HG03460 (cell line): ENCODE measurements around the gene ZNF366.

Experiments used
- ATAC-seq: cut with Tn5 transposase; IDR thresholded peaks from one replicate; pipeline ENCODE4 v1.9.1; 2021; ENCODE audit not compliant: unreplicated experiment

The ZNF366 gene

DNA sequence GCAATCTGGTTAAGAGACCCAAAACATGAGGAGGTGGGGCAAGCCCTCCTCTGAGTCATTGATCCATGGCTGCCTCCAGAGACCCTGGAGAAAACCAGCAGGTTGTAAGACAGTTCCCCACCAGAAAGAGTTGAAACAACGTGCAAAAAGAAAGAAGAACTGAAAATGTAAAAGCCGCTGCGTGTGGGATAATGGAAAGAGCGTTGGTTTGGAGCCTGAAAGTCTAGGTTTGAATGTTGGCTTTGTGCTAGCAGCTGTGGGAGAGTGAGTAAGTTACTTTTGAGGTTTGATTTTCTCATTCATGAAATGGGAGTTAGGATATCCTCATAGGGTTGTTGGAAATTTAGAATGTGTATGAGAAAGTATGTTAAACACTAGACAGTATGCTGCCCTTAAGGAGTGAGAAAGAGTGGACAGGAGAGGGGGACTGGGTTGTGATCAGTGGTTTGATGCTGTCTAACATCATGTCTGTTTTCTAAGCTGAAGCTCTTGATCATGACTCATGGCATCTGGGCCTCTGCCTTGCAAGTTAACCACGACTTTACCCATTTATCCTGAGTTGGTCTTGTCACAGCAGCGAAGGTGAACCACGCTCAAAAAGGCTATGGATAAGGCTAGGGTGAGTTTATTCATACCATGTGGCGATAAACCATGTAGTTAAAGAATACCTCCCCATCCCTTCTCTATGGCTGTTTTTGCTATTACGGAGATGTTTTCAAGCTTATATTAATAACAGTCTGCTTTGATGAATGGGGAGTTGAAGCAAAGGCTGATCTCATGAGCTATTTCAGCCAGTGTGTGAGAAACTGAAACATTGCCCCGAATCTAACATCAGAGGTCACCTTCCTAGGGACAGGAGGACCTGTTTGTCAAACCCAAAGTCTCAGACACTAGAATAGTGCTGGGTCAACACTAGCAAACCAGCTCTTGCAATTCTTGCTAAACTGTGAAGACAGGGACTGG is 41.3 kb downstream of the ZNF366 start:
- peak; percentile 68 for ATAC-seq

DNA sequence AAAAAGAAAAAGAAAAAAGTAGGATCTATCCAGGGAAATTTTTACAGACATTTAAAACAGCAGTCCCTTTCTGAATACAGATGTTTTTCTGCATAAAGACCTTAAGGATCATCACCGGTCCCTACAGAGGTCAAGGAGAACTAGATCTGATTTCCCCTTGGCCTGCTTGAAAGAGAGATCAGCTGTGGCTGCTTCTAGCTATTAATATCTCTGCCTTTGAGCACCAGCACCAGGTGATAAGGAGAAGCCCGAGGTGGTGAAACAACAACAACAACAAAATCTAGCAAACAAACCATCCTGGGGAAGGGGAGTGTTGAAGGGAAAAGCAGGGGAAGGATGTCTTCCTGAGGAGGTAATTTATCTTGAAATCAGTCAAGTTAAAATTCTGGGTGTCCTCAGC is 42.1 kb downstream of the ZNF366 start:
- ATAC-seq, result peak; percentile 29

DNA sequence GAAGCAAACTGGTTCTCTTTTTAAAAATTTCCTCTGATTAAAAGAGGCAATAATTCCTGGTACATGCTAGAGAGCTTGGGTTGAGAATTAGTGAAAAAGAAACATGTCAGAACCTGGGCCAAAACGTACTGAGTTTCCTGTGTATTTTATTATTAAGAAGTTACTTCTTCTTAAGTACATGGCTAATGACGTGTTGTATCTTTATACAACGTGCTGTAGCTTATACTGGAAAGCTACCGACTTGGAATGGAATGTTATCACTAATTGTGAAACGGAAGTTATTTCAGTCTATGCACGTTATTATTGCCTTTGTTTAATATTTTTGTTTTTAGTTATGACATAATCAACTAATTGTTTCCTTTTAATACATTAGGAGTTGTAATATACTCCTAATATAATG is 43.1 kb downstream of the ZNF366 start:
- ATAC-seq, result no peak

DNA sequence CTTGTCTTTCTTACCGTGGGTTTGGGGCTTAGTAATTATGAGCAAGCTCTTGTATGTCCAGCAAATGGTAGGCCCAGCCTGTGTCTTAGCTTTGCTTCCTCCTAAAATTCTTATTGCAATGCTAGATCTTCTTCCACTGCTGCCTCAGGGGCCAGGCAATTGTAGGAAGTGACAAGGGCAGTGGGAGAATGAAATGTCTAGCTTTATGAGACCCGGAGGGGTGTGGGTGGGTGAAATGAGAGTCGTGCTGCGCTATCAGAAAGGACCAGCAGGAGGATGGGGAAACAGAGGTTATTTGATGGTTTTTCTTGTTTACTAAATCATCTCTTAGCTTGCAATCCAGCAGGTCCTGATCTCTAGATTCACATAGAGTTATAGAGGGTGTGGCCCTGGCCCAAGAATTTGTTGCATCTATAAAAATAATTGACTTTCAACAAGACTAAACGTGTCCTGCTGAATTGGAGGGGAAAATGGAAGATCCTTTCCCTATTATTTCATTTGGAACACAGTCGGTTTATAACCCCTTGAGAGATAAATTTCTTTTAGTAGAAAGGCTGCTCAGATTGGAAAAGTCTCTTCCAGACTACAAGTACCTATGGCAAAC is 43.7 kb downstream of the ZNF366 start:
- ATAC-seq, result no peak

DNA sequence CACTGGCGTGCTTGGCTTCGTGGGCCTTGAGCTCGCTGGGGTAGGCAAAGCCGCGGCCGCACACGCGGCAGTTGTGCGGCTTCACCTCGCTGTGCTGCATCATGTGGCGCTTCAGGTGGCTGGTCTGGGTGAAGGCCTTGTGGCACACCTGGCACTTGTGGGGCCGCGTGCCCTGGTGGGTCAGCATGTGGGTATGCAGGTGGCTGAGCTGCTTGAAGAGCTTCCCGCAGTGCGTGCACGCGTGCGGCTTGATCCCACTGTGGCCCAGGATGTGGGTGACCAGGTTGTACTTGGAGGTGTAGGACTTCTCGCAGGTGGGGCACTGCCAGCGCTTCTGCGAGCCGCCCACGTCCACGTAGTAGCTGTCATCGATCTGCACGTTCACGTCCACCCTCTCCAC is 46.8 kb downstream of the ZNF366 start:
- ATAC-seq, result no peak

DNA sequence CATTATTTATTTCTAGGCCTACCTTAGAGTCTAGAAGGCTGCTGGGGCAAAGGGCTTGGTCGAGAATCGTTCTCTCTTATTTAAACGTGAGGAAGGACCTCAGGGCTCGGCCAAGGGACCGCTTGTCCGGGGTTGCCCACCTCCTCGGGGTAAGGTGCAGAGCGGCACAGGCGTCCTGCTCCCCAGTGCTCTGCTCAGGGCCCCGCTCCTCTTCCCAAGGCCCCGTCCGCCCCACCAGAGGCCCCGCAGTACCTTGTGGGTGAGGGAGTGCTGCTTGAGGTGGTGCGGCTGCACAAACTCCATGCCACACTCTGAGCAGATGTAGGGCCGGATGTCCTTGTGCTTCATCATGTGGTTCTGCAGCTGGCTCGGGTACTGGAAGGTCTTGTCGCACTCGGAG is 47.3 kb downstream of the ZNF366 start:
- ATAC-seq, result no peak

DNA sequence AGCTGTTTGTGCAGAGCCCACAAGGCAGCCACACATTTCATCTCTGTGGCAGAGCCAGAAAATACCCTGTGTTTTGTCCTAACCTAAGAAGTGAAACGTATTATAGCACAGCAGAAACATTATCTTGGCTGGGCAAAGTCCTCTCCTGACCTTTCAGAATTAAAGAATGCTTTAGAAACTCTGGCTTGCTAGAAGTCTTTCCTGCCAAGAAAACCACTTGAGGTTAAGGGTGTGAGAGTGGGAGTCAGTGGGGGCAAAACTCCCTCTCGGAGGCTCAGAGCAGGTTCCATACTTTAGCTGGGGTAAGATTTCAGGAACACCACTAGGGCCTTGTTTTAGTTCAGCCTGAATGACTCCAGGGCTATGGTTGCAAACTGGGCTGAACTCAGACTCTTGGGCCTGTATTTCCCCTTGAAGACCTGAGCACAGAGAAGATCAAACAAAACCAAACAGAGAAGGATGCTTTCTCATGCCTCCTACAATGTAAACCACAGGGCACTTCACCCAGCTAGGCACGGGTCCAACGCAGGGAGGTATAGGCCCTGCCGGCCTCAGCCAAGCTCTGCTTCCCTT is 48.0 kb downstream of the ZNF366 start:
- ATAC-seq, result no peak

DNA sequence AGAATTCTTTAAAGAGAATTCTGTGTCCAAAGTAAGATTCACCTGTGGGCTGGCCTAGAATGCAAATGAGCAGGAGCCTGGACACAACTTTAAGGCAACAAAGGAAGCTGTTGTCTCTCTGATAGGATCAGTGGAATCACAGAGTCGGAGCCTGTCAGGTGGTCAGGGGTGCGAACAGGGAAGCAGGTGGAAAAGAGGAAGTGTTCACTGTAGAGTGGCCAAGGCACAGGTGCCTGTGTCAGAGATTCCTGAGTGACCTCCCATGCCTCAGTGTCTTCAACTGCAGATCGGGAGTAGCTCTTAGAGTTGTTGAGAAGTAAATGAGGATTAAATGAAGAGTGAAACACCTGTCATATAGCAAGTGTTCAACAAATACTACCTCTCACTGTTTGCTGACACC is 48.8 kb downstream of the ZNF366 start:
- ATAC-seq, result no peak

DNA sequence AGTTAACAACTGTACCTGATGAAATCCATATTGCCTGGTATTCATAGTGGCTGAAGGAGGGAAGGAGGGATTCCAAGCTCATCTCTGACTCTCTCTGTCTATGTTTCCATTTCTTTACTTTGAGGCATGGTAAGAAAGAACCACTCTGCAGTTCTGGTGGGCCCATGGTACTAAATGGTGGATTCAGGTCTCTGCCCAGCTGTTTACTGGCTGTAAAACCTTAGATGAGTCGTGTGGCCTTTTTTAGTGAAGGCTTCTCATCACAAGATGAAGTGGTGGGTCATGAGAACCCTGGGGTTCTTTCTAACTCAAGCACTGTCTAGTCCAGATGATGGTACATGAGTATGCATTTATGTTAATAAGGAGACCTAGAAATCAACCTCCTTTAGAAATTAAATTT is 49.7 kb downstream of the ZNF366 start:
- ATAC-seq, result no peak

DNA sequence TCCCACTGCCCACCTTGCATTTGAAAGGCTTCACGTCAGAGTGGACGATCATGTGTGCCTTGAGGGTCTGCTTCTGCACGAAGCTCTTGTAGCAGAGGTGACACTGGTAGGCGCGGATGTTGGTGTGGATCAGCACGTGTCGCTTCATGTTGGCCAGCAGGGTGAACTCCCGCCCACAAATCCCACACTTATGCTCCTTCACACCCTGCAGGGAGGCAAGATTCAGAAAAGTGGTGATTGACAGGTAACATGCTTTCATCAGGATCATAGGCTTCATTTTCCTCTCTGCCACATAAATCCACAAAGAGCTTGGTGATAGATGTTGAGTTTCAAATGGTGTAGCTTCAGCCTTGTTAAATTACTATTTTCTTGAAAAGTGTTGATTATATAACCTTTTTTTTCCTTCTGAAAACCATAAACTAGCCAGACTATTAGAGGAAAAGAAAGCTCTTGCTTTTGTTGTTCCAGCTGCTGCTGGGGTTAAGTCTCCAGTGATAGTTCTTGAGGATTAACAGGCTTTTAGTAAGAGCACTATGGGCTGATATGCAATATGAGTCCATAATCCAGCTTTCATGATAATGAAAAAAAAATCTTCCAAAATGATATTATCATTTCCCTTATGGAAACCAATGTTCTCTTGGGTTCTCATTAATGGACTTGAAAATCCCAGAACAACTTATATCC is 50.7 kb downstream of the ZNF366 start:
- no peak for ATAC-seq

DNA sequence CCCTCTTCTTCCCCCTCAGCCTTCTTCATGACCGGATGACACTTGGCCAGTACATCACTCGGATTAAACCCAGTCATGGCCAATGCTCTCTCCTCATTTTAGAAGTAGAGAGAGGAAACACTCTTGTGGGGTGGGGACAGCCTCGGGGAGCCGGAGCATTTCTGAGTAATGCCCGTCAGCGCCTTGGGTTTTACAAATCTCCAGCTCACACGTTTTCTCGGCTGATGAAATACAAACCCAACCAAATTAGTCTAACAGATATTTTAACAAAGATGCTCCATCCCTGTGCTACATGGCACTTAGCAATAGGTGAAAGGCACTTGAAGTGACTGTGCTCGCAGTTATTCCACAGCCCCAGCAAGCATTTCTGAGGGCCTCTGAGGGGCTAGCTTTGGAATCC is 51.7 kb downstream of the ZNF366 start:
- ATAC-seq, result no peak

DNA sequence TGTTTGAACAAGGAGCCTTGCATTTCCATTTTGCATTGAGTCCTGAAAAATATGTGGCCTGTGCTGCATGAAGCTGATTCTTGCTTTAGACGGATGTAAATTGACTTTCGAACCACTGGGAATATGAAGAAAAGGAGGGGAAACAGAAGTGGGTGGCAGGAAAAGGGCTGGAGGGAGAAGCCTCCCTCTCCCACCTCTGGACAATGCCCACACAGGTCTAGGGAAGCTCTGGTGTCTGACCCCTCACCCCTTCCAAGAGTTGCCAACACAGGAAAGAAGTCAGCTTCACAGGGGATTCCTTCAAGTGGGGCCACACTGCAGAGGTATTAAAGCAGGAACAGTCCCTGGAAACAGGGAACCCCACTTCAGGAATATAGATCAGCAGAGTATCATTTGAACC is 52.2 kb downstream of the ZNF366 start:
- no peak for ATAC-seq

DNA sequence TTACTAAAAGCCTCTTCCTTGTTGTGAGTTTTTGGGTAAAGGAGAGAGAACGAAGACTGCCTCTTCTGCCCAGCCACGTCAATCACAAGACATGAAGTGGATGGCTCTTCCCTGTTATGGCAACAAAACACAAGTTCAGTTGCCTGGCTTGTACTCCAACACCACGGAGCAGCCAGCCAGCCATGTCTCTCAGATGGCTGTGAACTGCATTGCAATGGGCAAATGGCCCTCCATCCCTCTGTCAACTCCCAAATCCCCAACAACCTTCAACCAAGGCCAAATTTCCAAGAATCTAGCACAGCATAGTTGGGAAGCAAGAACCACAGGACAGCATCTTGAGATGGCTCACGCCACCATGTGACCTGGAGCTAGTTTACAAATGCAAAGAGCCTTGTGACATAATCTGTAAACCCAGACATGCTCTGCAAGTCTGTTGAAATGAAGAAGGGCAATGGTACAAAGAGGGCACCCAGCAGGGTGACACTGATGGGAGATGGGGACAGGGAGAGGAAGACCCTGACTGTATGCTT is 53.9 kb downstream of the ZNF366 start:
- no peak for ATAC-seq

DNA sequence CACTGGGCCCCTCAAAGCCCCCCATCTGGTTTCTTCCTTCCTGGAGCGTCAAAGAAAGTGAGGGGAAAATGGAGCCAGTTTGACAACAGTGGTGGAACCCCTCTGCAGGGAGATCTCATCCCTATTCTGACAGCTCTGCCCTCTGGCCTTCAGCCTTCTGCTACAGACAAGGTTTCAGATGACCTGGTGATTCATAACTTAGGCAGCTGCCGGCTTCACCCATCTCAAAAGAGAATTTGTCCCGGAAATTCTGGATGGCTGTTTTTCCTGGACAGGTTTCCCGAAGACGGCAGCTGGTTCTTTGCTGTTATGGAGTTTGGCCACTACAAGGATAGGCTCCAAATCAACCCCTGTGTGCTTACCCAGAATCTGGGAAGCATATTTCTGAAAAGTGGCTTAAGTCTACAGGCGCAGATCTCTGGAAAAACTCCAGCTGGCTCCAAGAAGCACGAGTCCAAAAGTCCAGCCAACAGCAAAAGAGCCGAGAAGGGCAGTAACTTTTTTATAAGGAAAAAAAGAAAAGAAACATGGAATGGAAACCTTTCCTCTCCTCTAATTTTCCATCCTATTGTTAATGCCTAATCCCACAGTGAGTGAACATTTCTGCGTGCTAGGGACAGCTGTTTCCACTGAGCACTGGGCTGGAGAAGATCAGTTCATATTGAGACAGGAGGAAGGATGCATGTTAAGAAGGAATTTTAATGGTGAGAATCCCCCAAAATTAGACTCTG is 54.5 kb downstream of the ZNF366 start:
- no peak for ATAC-seq

DNA sequence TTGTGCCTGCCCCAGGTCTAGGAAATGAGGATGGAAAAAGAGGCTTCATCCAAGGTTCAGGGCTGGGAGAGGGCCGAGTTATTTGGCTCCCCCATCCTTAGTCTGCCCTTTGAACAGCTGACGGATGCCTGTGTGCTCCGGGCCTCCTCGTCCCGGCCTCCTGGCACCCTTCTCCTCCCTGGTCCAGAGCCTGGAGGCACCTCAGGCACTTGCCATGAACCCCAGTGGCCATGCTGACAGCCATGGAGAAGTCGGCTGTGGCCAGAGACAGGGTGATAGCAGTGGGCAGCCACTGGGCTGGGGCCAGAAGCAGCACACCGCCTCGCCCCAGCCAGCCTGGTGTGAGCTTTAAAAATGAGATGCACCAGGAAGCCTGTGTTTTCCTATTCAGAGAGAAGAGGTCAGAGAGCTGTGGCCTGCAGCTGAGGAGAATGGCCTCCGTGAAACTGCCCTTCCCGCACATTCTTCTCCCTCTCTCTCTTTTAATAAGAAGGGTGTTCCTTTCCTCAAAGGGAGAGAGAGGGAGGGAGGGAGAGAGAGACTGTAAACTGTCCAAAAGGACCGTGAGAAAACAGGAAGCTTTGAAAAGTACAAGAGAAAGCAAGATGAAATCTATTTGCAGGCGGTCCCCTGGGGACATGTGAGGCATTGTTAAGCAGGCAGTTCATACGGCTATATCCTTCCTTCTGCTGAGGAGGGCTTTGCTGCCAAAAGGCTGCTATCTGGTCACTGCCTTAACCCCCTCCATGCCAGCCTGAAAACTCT is 55.3 kb downstream of the ZNF366 start:
- peak; percentile 86 for ATAC-seq

DNA sequence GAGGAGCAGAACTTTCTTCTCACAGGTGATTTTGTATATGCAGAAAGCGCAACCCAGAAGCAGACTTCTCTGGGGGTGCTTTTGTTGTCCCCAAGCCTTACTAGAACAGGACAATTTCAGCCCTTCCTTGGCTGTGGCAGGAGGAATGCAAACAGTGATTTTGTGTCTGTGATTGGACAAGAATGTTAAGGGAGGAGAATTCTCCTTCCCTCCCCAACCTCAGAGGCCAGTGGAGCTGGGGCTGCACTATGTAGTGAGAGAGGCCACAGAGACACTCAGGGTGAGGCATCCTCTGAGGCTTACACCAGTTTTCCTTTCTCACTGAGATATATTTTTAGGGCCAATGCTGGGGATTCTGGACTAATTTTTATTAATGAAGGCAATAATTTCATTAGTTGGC is 58.8 kb downstream of the ZNF366 start:
- no peak for ATAC-seq

DNA sequence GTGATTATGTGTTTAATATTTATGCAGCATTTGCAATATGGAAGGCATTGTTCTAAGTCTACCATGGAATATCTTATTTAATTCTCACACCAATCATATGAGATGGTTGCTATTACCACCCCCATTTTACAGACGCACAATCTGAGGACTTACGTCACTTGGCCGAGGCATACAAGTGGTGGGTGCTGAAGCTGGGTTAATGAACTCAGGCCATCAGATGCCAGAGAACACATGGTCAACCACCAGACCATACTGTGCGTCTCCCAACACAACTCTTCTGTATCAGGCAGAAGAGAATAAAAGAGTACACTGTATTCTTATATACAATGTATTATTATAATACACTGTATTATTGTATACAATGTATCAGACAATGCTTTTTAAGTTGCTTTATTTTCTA is 59.5 kb downstream of the ZNF366 start:
- ATAC-seq, result no peak

DNA sequence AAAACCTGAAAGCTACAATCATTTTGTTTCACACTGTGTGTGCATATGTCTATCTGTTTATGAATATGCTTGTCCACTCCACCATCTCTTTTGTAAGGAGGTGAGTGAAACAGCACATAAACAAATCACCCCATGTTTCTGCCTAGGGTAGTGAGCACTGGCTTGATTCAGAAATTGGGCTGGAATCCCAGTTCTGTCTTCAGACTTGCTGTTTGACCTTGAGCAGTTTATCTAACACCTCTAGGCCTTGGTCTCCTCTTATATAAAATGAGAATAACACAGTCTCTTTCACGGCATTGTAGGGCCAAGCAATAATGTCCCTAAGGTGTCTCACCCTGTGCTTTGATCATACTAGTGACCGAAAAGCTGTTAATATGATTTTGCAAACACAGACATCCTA is 61.2 kb downstream of the ZNF366 start:
- ATAC-seq, result no peak

DNA sequence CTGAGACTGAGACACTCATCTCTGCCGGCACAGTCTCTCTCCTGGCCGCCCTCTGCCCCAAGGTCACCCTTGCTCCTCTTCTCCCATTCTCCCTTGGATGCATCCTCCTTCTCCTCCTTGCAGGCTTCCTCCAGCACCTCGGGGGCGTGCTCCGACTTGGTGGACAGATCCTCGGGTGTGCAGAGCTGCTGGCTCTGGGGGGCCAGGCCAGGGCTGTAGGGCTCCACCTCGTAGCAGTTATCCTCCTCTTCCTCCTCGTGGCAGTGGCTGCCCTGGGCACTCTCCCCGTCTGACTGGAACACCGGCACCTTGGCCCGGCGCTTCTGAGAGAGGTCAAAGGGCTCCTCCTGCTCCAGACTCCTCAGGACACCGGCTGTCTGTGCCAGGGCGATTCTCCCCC is 63.3 kb downstream of the ZNF366 start:
- no peak for ATAC-seq
